Hematopoietic multipotent progenitor cell treated with erythropoietin and hydrocortisone succinate and interleukin-3 and kit ligand, for 17 days (in vitro differentiated cells): ENCODE results near the gene FAM241A.
"Not testable (repeated sequence)": the region's sequence is repeated elsewhere in the genome, so short reads cannot be mapped to it uniquely, and the experiment has no call there.

Source experiments
- DNase-seq: peaks from one replicate; pipeline ENCODE4 v3.0.0-alpha.2; 2015; ENCODE audit warnings: low spot score

The FAM241A gene

DNA sequence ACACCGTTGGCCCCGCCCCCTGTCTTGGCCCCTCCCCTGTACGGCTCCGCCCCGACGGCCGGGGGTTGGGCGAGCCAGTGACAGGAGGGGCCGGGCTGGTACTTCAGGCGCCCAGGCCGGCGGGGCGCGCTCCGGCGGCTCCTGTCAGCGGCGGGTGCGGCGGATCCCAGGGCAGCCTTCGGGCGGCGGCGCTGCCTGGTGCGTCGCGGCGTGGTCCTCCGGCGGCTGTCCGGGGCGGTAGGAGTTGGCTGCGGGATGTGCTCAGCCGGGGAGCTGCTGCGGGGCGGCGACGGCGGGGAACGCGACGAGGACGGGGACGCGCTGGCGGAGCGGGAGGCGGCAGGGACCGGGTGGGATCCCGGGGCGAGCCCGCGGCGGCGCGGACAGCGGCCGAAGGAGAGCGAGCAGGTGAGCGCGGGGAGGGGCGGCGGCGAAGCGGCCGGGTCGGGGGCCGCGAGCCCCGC, at the start of gene FAM241A:
TSS of gene FAM241A (plus strand) at position 129 of the 464 bp plus-strand sequence. CDS start at position 256, 127 bp downstream.
- DNase-seq, result peak; percentile 72

DNA sequence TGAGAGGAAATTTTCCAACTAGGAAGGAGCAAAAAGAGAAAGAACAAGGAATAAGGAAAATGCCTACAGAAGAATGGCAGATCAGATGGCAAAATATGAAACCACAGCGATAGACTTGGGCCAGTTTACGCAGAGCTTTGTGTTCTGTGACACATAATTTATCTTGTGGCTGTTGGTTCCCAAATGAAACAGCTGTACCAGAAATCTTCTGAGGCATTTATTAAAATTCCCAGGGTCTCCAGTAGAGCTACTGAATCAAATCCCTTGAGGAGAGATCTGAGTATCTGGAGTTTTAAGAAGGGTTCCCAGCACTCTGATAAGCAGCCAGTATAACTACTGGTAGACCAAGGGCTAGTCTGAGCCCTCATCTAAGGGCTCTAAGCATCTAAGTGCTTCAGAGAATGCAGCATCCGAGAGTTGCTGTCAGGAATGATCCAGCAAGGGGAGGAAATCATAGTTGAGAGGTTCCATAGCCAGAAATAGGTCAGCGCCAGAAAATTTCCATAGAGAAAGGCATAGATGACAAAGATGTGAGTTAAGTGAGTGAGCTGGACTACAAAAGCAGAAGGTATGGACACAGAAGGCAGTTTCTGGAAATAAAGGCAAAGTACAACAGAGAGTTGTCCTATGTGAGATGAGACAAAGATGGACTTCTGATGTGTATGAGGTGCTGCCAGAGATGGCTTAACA, 46.3 kb upstream of the FAM241A start:
- no peak for DNase-seq

- peak; percentile 57 for DNase-seq
Measured at GRCh38 chr4:112099701-112100297, 45.5 kb upstream of the FAM241A start.

- DNase-seq, result no peak
Measured at GRCh38 chr4:112102875-112103370, 42.3 kb upstream of the FAM241A start.

GRCh38 chr4:112105201-112105969, 39.9 kb upstream of the FAM241A start:
- DNase-seq, result no peak

DNA sequence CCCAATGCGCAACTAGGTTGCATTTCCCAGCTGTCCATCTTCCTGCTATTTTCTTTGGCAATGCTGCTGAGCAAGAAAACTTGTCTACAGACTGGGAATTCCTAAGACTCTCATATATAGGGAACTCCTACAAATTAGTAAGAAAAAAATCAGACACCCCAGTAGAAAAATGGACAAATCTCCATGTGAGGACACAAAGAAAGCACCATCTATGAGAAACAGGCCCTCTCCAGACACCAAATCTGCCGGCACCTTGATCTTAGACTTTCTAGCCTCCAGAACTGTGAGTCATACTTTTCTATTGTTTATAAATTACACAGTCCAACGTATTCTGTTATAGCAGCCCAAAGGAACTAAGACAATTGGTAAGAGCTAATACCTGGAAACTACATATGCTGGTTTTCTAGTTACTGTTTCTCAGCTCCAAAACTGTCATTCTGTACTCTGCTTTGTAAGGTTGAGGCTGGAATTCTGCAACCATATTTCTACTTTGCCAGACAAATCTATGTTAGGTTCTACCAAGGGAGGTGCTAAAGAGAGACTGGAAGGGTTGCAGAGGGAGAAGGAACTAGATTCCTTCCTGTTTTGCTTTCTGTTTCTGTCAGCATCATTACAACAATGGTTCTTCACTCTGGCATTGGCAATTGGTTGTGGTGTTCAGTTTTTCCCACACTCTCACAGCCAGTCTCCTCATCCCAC, 35.7 kb upstream of the FAM241A start:
- DNase-seq, result no peak

GRCh38 chr4:112110059-112110425, 35.2 kb upstream of the FAM241A start:
- DNase-seq, result no peak

DNA sequence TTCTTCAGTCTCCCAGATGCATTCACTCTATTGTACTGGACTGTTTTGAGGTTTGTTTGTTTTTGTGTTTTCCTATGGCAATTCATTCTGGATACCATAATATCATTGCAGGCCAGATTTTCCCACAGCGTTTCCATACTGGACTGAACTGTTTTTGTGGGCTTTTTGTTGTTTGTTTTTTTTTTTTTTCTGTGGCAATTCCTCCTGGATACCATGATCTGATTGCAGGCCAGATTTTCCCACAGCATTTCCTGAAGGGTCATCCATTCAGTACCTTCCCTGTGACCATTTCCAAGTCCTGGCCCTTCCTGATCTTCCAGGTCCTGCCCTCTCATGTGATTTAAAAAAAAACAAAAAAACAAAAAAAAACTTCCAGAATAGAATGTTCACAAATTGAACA, 33.9 kb upstream of the FAM241A start:
- DNase-seq, result no peak

- not testable (repeated sequence) for DNase-seq
Measured at GRCh38 chr4:112112095-112112494, 33.2 kb upstream of the FAM241A start.

DNA sequence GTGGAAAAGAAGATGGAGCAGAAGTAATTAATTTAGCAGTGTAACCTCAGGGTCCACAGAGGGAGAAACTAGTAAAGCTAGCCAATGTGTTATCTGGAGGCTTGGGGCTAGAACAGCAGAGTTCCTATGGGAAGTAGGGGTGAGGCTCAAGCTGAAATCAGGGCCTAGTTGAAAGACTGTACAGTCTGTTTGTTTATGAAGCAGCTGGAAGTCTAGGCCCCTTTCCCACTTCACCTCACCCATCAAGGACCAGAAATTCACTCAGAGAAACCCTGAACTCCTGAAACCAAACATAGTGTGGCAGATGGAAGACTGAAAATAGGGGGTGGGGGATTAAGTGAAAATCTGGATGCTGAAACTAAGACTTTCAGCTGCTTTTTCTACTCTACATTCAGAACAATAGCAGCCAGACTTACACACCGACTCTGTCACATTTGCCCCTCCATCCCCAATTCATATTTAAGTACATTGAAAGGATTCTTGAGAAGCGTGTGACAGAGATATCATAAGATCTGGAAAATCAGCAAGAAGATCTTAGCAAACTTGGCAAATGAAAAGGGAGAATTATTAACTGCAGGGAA, 32.6 kb upstream of the FAM241A start:
- no peak for DNase-seq

DNA sequence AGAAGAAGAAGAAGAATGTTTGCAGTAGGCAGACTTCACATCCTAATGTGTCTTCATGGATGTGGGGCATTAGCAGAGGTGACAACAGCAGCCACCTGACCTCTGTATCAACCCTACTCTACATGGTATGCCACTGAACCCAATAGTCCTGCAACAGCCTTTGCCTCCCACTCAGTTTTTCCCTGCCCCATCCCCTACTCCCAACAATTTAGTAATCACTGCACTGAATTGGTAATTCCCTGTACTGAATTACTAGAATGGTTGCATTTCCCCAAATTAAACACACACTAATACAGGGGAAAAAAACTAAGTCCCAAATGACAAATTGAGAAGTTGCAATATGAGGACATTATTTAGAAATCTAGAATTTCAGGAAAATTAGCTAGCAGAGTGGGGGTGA, 31.4 kb upstream of the FAM241A start:
- DNase-seq, result no peak

DNA sequence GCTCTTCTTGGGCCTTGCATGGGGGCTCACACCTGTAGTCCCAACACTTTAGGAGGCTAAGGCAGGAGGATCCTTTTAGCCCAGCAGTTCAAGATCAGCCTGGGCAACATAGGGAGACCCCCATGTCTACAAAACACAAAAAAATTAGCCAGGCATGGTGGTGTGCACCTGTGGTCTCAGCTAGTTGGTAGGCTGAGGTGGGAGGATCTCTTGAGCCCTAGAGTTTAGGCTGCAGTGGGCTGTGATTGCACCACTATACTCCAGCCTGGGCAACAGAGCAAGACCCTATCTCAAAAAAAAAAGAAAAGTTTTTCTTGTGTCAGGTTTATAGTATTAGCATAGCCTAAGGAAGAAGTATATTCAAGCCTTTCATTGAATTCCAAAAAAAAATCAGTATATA, 30.8 kb upstream of the FAM241A start:
- DNase-seq, result no peak

GRCh38 chr4:112118742-112119352, 26.4 kb upstream of the FAM241A start:
- no peak for DNase-seq

DNA sequence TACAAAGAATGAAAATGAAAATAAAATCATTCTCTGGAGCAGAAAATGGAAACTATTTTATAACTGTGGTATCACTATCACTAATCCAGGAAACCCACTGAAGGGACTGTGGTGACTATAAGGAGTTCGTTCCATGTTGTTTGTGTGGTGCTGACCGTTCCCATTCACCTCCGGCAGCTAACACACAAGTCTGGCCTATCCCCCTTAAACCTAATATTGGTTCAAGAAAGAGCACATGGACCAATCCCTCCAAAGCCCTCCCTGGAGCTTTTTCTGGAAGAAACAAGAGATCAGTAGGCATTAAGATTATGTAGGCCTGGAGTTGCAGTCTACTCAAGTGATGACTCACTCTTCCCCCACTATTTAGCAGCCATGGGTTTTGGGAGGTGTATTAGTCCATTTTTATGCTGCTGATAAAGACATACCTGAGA, 25.9 kb upstream of the FAM241A start:
- DNase-seq, result no peak

GRCh38 chr4:112120021-112120420, 25.2 kb upstream of the FAM241A start:
- no peak for DNase-seq

- no peak for DNase-seq
Measured at GRCh38 chr4:112125416-112125815, 19.8 kb upstream of the FAM241A start.

GRCh38 chr4:112127048-112127637, 18.1 kb upstream of the FAM241A start:
- no peak for DNase-seq

DNA sequence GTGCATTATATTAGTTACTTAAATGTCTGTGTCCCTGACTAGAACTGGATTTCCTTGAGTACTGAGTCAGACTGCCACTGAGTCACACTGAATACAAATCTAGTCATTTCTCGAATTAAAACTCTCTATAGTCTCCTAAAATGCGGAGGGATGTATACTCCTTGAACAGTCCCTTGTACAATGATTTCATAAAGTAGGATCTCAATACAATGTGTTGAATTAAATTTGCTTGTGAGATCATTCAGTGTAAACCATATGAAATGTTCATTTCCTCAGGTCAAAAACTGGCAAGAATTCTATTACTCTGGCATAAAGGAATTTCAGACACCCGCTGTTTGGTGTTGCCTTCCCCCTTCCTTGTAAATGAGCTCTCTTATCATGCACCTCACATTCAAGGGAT, 17.5 kb upstream of the FAM241A start:
- no peak for DNase-seq

DNA sequence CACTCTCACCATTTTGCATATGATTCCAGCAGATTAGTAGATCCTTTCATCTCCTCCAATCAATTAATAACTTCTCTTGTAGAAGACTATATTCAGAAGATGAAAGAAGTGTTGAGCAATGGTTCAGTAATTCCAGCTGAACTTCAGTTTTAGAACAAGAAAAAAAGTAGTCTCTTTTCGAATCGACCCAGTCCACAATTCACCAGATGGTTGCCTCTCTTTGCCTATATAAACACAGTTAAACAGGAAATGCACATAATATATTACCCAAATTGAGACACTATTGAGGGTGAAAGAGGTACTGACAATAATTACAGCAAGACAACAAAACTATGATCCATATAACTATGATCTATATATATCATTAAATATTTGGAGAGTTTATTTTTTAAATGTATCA, 16.8 kb upstream of the FAM241A start:
- DNase-seq, result no peak

GRCh38 chr4:112130906-112131305, 14.3 kb upstream of the FAM241A start:
- DNase-seq, result no peak

- no peak for DNase-seq
Measured at GRCh38 chr4:112136551-112136950, 8.7 kb upstream of the FAM241A start.
